GM23338 (cell line): ENCODE measurements around the gene TNFRSF21.

Experiments used
- EZH2 ChIP-seq: fragments of 200-600 bp; sonication (generic); IDR thresholded peaks from one replicate; pipeline ENCODE4 v1.8.0; 2017; ENCODE audit warnings: antibody characterized with exemption, mild to moderate bottlenecking, low read depth; ENCODE audit not compliant: unreplicated experiment
- POLR2AphosphoS5 ChIP-seq: IDR thresholded peaks from 2 replicates; pipeline ENCODE4 v1.6.1; 2016; ENCODE audit warnings: antibody characterized with exemption, low read depth
- REST ChIP-seq: IDR thresholded peaks from one replicate; pipeline ENCODE4 v1.6.1; 2018; ENCODE audit warnings: antibody characterized with exemption; ENCODE audit not compliant: unreplicated experiment
- STAT1 ChIP-seq: IDR thresholded peaks from one replicate; pipeline ENCODE4 v1.6.1; 2016; ENCODE audit warnings: antibody characterized with exemption; ENCODE audit not compliant: unreplicated experiment
- TF ChIP-seq, protein P1 (sequence below), 2 experiments: fragments of 200-600 bp in 1 of 2; sonication (generic) in 1 of 2; conservative IDR thresholded peaks; 2 replicates each; pipeline versions ENCODE4 v1.5.1 to v1.6.1; 2016 to 2017; ENCODE audit warnings: antibody characterized with exemption in 2 of 2, low read depth in 2 of 2, mild to moderate bottlenecking in 2 of 2, moderate library complexity in 1 of 2

DNA sequence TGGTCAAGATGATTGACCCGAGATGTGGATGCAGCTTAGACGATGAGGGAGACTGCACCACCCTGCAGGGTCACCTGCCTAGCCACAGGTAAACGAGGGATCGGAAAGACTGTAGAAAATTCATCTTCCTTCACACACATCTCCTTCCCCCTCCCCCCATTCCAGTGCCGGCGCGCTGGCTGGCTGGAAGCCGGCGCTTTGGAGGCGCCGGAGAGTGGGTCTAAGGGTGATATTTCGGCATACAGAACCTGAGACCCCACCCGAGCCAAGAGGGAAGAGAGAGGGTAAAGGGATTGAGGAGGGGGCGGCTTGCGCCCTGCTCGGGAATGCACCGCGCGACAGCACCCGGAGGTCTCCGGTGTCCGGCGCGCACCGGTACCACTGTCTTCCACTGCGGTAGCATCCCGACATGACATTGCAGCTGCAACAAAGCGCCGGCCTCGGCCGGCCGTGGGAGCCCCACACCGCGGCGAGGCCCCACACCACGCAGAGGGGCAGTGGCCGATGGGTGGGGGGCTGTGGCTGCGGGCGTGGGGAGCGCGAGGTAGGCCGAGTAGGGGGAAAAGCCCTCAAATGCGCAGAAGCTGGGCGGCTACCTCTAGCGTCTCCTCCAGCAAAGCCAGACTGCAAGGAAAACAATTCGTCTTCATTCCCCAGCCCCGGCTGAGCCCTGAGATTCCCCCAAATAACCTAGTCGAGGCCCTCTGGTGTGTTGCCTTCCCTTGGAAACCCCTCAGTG is 984 bp downstream of the TNFRSF21 start:
- TF ChIP-seq REST (no peak), POLR2AphosphoS5 (no peak), EZH2 (no peak), STAT1 (no peak)
- TF ChIP-seq, protein P1, sequence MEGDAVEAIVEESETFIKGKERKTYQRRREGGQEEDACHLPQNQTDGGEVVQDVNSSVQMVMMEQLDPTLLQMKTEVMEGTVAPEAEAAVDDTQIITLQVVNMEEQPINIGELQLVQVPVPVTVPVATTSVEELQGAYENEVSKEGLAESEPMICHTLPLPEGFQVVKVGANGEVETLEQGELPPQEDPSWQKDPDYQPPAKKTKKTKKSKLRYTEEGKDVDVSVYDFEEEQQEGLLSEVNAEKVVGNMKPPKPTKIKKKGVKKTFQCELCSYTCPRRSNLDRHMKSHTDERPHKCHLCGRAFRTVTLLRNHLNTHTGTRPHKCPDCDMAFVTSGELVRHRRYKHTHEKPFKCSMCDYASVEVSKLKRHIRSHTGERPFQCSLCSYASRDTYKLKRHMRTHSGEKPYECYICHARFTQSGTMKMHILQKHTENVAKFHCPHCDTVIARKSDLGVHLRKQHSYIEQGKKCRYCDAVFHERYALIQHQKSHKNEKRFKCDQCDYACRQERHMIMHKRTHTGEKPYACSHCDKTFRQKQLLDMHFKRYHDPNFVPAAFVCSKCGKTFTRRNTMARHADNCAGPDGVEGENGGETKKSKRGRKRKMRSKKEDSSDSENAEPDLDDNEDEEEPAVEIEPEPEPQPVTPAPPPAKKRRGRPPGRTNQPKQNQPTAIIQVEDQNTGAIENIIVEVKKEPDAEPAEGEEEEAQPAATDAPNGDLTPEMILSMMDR (conservative IDR thresholded peaks at IDR 0.05; ENCODE audit: low read depth in 2 of 2), result no peak
